GM19099 (cell line): ENCODE measurements around the gene RAD51B.

ENCODE experiments used
- POLR2A ChIP-seq: IDR thresholded peaks from 3 replicates; pipeline ENCODE4 v1.6.1; 2011; ENCODE audit warnings: low read depth; ENCODE audit not compliant: insufficient read length; ENCODE audit errors: extremely low read depth

The RAD51B gene

DNA sequence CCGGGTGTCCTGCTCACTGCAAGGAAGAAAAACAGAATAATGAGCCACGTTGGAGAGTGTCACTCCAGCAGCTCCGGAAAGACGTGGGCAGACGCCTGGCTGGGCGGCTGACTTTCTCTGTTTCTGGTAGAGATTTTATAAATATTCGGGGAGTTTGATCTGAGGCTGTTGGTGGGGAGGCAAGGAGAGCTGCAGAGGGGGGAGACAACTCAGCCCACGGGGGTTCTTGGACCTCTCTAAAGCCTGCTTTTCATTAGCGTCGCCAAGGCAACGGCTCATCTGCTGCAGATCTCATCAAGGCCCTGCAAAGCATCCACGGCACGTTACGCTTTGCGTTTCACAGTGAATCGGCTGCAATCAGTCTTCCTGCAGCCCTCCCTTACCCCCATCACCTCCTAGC, 766.1 kb downstream of the RAD51B start:
- TF ChIP-seq POLR2A = no peak

DNA sequence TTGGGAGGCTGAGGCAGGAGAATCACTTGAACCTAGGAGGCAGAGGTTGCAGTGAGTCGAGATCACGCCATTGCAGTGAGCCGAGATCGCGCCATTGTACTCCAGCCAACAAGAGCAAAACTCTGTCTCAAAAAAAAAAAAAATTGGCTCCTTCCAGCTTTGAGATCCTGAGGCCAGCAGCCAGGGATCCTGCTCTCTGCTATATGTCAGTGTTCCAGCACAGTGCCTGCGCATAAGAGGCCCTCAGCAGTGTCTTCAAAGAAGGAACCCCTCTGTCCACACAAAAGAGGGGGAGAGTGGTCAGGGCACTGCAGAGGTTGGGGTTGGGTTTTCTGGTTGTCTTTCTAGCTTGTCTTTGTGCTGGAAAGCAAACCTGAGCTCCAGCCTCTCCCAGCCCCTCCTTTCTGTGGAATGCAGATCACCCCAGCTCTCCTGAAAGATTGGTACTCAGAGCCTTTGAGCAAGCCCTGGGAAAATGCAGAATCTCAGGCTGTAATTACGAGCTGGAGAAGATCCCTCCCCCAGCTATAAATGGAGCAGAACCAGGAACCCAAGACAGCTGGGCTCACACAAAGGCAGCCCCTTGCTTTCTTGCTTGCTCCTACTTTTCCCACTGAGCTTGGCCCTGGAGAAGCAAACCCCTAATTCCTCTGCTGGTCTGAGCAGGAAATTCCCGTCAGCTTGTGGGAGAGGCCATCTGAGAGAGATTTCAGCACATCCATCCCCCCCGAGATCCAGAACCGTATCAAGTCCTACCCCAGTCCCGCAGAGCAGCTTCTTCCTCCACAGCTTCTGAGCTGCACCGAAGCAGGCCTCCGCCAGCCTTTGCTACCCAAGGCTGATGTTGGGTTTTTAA, 767.5 kb downstream of the RAD51B start:
- TF ChIP-seq POLR2A = no peak

DNA sequence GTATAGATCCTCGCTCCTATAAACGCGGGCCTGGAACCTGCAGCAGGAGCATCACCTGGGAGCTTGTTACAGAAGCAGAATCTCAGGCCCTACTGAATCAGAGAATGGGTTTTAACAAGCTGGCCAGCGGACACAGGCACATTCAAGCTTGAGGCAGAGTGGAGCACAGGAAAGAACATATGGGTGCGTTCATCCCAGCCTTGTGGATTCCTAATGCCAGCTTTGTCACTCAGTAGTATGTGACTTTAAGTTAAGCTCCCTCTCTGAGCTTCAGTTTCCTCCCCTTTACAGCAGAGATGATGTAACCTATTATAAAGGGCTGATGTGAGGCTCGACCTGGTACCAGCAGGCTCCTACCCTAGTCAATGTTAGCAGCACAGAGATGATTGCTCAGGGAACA, 768.4 kb downstream of the RAD51B start:
- no peak for TF ChIP-seq POLR2A

DNA sequence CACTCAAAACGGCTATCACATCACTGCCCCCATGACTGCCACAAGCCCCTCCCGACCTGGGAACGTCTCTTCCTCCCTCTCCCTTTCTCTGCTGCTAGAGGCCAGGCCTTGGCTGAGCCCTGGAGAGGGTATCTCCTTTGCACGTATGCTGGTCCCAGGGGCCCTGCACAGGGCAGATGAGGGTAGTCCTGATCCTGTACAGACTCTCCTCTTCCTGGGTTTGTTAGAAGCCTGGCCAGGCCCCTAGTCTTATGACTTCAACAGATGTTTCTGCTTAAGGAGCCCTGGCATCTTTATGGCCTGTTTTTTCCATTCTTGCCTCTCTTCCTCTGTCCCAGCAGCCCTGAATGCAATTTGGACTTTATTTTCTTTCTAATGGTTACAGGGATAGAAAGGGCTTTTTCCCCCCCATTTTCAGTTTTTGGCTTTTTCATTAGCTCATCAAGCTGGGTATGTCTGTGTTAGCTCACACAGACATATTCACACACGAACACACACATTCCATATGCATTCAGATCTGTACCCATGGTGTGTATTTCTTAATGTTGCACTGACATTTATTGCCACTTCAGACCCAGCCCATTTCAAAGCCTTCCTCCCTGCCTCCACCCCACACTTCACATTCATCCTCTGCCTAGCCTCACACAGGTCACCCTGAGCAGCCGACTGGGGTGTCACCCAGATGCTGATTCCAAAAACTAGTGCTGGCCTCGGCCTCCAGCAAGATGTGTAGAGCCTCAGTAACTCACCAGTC, 770.0 kb downstream of the RAD51B start:
- TF ChIP-seq POLR2A = no peak

DNA sequence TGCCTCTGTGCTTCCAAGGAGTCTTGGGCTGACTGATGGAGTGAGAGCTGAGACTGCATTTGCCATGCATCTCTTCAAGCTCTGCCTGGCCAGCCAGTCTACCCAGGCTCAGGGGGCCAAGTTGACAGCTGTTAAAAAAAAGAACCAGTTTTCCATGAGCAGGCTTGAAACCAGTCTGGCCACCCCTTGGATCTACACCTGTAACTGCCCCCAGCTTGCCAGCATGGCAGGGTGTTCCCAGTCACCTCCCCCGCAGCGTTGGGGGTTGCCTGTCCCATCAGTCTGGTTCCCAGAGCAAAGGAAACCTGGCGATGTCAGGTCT, 770.6 kb downstream of the RAD51B start:
- TF ChIP-seq POLR2A = no peak

DNA sequence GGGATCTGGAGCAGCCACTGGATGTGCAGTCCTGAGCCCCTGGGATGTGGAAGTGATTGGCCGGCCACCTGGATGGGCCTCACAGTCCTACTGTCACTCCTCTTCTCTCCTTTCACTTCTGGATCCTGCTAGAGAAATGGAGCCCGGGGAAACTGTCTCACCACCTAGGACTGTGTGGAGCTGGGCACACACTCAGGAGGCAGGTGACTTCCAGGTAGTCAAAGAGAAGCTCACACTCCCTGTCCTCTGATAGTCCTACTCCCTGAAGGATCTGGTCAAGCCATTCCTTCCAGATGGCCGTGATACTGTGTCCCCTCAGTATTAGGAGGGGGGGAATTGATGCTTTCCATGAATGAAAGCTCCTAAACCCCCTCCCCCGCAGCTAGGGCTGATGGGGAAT, 772.2 kb downstream of the RAD51B start:
- no peak for TF ChIP-seq POLR2A

DNA sequence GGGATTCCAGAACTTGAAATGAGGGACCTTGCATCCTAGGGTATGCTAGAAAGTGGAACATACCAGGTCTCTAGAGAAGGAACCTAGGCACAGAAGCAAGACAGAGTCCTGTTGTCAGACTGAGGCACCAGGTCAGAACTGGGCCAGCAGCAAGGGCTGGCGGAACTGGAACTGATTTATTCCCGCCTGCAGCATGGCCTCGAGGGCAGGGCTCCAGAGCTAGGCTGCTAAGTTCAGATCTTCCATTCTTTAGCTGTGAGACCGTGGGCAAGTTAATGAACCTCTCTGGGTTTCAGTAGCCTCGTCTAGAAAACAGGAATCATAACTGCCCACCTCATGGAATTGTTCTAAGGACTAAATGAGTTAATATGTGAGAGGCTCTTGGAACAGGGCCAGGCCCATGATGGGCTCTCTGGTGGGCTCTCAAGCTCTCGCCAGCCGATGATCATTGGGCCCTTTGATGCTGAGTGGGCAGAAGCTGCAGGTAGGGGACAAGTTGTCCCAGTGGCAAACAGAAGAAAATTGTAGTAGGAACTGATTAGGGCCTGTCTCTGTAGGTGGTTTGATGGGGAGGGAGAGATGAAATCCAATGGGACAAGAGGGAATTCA, 773.5 kb downstream of the RAD51B start:
- TF ChIP-seq POLR2A = no peak

DNA sequence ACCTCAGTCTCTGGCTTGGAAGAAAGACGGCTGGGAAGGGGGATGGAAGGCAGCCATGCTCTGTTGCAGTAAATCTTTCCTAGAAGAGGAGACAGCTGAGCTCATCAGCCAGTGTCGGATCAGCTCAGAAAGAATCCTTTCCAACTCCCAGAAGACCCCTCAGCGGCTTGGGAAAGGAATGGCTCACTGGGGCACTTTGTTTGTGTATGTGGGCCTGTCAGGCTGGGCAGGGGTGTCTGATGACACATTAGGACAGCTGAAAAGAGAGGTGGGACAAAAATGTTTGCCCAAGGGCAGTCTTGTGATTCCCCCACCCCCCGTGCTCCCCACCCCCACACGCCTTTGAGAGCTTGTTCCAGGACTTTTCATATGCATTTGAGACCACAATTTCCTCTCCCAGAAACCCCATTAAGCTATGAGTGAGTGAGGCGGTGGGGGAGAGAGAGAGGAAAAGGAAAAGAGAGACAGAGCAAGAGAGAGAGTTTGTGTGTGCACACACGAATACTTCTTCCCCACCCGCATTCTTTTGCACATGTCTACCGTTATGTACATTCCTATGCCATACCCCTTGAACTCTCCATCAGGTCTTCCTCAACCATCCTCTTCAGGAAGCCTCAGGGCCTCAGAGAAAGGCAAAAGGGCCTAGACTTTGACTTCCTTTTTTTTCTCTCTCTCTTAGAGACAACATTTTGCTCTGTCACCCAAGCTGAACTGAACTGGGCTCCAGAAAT, 774.4 kb downstream of the RAD51B start:
- no peak for TF ChIP-seq POLR2A

DNA sequence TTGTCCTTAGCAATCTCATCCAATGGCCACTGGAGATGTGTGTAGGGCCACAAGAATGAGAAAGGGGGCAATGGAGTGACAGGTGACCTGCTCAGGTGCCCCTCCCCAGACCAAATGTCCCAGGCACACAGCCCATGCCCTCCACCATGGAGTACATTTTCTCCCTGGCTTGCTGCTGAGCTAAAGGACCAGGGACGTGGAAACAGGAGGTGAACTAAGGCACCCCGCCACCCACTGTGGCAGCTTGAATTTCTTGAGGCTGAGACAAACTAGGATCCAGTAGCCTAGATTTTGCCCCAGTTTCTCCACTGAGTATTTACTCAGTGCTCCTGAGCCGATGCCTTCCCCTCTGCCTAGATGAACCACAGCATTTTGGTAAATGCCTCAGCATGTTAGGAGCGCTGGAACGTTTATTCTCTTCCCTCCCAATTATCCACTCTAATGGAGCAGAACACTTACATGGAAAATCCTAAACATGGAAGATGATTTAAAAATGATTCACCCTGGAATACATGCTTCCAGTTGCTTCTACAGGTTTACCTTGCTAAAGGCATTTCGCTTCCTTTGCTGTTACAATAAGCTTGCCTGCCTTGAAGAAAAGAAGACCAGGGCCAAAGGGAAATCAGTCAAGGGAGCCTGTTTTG, 775.3 kb downstream of the RAD51B start:
- no peak for TF ChIP-seq POLR2A

DNA sequence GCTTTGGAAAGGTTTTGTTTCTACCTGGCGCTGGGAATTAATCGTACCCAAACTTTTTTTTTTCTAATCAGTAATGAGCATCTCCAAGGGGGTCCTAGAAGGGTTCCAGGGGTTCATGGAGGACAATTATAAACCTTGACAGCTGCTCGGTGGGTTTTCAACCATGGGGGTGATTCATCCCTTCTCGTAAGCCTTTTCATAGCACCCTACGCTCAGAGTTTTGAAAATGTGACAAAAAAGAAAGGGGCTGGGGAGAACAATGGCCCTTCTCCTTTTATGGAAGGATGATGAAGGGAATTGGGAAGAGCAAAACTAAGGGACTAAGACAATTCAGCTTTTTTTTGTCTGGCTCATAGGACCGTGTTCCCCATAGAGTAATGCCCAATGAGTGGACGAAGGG, 776.6 kb downstream of the RAD51B start:
- no peak for TF ChIP-seq POLR2A

DNA sequence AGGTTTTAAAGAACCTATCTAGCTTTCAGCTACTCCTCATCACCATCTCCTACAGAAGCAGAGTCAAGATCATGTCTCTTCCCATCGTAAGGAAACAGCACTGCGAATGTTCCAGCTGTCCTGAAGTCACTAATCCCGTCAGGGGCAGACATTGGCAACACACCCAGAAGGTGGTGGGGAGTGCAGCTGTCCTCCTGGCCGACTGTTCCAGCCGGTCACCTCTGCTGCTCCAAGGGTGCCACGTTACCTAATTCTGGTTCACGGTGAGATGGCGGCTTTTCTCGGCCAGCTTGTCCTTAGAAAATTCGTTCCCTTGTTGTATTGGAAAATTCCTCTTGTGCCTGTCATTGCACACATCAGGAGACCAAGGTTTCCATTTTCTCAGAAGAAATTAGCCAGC, 777.1 kb downstream of the RAD51B start:
- no peak for TF ChIP-seq POLR2A

DNA sequence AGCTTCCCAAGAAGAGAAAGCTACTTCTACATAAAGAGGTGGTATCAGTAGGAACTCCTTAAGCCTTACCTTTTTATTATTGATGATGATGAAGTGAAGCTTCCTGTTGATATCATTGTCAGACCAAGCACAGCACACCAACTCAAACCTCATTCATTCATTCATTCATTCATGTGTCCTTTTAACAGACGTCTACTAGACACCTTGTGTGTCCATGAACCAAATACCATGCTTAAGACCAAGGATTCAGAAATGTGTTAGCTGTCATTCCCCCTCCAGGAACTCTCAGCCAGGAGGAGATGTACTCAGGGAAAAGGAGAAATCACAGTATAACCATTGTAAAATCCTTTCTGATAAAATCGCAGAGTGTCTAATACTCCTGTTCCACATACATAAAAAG, 778.5 kb downstream of the RAD51B start:
- TF ChIP-seq POLR2A = no peak

DNA sequence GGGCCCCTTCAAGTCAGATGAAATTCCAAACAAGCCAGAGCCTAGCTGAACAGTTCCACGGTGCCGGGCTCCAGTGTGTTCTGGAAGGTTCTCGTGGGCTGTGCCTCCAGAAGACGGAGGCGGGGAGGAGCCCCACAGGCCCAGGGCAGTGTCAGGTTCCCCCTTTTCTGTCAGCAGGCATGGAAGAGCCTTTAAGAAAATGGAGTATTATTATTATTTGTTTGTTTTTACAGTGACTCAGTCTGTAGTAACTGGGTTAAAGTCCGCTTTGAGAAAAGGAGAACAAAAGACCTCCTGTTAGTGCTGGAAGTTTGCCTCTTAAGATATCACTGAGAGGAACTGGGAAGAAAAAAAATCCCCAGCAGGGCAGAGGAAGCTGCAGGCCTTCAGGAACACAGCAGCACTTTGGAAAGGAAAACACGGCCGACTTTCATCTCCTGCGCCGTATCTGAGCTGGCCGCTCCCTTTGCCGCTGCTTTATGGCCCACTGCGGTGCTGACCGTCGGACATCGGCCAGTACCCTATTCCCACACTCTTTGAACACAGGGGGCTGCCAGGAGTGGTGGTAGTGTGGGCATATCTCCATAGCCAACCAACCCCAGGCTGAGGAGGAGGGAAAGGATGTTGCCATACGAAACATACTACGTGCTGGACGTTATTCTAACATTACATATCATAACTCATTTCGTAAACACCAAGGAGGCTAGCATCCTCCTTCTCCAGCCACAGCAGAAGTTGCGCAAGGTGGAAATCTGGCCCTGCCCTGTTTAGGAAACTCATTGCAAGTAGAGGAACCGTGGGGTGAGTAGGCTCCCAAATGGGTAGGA, 779.3 kb downstream of the RAD51B start:
- no peak for TF ChIP-seq POLR2A

DNA sequence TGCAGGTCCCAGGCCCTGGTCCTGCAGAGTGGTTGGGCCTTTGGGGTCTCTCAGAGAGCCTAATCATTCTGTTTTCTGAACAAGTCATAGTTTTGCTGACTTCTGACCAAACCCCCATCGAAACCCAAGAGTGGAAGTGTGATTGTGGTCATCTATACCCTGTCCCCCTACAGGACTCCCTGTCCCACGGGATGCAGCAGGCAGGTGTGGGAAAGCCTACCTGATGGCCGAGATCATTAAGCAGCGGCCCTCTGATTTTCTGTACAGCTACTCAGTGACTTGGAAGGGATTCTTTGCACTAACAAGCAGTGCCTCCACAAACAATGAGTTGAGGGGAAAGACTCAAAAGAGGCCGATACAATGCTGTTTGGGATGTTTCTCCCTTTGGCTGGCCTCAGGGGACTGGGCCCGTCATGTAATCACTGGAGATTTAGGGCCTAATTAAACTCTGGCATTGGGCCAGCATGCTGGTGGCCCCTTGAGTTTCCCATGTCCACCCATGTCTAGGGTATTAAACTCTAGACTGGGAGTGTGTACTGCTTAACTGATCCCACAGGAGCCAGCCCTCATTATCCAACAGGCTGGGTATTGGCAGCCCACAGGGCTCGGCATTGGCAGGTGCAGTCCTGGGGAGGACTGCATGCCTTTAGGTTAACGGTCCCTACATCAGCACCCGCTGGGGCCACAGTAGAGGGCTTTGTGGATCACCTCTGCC, 780.5 kb downstream of the RAD51B start:
- no peak for TF ChIP-seq POLR2A

DNA sequence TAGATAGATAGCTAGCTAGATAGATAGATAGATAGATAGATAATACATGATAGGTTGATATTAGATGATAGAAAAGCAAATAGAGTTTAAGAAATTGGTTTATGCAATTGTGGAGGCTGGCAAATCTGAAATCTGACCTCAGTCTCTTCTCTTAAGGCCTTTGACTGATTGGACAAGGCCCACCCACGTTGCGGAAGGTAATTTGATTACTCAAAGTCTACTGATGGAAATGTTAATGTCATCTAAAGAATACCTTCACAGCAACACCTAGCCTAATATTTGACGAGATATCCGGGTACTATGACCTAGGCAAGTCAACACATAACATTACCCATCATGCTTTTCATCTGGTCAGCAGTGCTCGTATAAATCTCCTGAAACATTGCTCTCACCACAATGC, 782.9 kb downstream of the RAD51B start:
- TF ChIP-seq POLR2A = no peak
